ENCODE measurements around the gene FAM98B. TPM values are rescaled to one million over a fixed set of nuclear protein-coding genes. Genes with fewer than 3 reads are reported as not detected.

FAM98B gene
- total RNA-seq, 1 experiment from 2014 or later: 20.5 TPM

- H3K27ac Mint-ChIP-seq (ENCODE audit: unreplicated experiment): no peak overlapping the region
- no peaks in the 10 kb centered on the region for H3K36me3 Mint-ChIP-seq (ENCODE audit: insufficient read depth, unreplicated experiment)
- BruUV-seq (replicated peaks): no TSS peak
- H3K4me1 Mint-ChIP-seq (ENCODE audit: low read depth, unreplicated experiment): peaks cover 16% of the 10 kb centered on the region
- H3K9me3 Mint-ChIP-seq (ENCODE audit: low read depth, unreplicated experiment): no peaks in the 10 kb centered on the region
- CTCF ChIA-PET: no interaction called here
- no peak for TF ChIP-seq CTCF (IDR thresholded peaks at IDR 0.05; ENCODE audit: unreplicated experiment)
- intact Hi-C loops (cut with micrococcal nuclease; ENCODE audit: unreplicated experiment): no loop called here
- no peak overlapping the region for H3K4me3 Mint-ChIP-seq (ENCODE audit: low read depth, unreplicated experiment)
- DNase-seq: no peak
- H3K27me3 Mint-ChIP-seq (ENCODE audit: unreplicated experiment): no peaks in the 10 kb centered on the region
These were observed 79.5 kb downstream of the FAM98B start for GRCh38 chr15:38533416-38533915.

GRCh38 chr15:38533926-38534325 is 80.0 kb downstream of the FAM98B start:
- Mint-ChIP-seq H3K4me3 (ENCODE audit: low read depth, unreplicated experiment) (no peak overlapping the region), H3K9me3 (ENCODE audit: low read depth, unreplicated experiment) (no peaks in the 10 kb centered on the region), H3K4me1 (ENCODE audit: low read depth, unreplicated experiment) (peaks cover 16% of the 10 kb centered on the region), H3K27me3 (ENCODE audit: unreplicated experiment) (no peaks in the 10 kb centered on the region), H3K36me3 (ENCODE audit: insufficient read depth, unreplicated experiment) (no peaks in the 10 kb centered on the region), H3K27ac (ENCODE audit: unreplicated experiment) (no peak overlapping the region)
- intact Hi-C loops (cut with micrococcal nuclease; ENCODE audit: unreplicated experiment): no loop called here
- CTCF ChIA-PET: no interaction called here
- TF ChIP-seq CTCF (IDR thresholded peaks at IDR 0.05; ENCODE audit: unreplicated experiment): no peak
- no TSS peak for BruUV-seq (replicated peaks)
- DNase-seq: no peak

GRCh38 chr15:38534691-38535090 is 80.8 kb downstream of the FAM98B start:
- no peaks in the 10 kb centered on the region for H3K27me3 Mint-ChIP-seq (ENCODE audit: unreplicated experiment)
- CTCF ChIA-PET: interaction anchor here (0.6 kb wide), 1 partner anchor 84 kb away, joined by 7 read pairs; no protein-coding TSS in a partner anchor
- intact Hi-C loops (cut with micrococcal nuclease; ENCODE audit: unreplicated experiment): no loop called here
- H3K4me1 Mint-ChIP-seq (ENCODE audit: low read depth, unreplicated experiment): peaks cover 16% of the 10 kb centered on the region
- no peak overlapping the region for H3K4me3 Mint-ChIP-seq (ENCODE audit: low read depth, unreplicated experiment)
- no peak for TF ChIP-seq CTCF (IDR thresholded peaks at IDR 0.05; ENCODE audit: unreplicated experiment)
- H3K27ac Mint-ChIP-seq (ENCODE audit: unreplicated experiment): no peak overlapping the region
- no peak for DNase-seq
- no peaks in the 10 kb centered on the region for H3K9me3 Mint-ChIP-seq (ENCODE audit: low read depth, unreplicated experiment)
- BruUV-seq (replicated peaks): no TSS peak
- H3K36me3 Mint-ChIP-seq (ENCODE audit: insufficient read depth, unreplicated experiment): no peaks in the 10 kb centered on the region

- H3K27ac Mint-ChIP-seq (ENCODE audit: unreplicated experiment): no peak overlapping the region
- no peaks in the 10 kb centered on the region for H3K27me3 Mint-ChIP-seq (ENCODE audit: unreplicated experiment)
- no peaks in the 10 kb centered on the region for H3K9me3 Mint-ChIP-seq (ENCODE audit: low read depth, unreplicated experiment)
- peaks cover 13% of the 10 kb centered on the region for H3K4me1 Mint-ChIP-seq (ENCODE audit: low read depth, unreplicated experiment)
- TF ChIP-seq CTCF (IDR thresholded peaks at IDR 0.05; ENCODE audit: unreplicated experiment): no peak
- CTCF ChIA-PET: no interaction called here
- no peak overlapping the region for H3K4me3 Mint-ChIP-seq (ENCODE audit: low read depth, unreplicated experiment)
- no peak for DNase-seq
- BruUV-seq (replicated peaks): no TSS peak
- H3K36me3 Mint-ChIP-seq (ENCODE audit: insufficient read depth, unreplicated experiment): no peaks in the 10 kb centered on the region
- intact Hi-C loops (cut with micrococcal nuclease; ENCODE audit: unreplicated experiment): no loop called here
These were observed 81.7 kb downstream of the FAM98B start for GRCh38 chr15:38535491-38536200.
